ENCODE results near the gene DIS3L2. TPM values are rescaled to one million over a fixed set of nuclear protein-coding genes. Genes with fewer than 3 reads are reported as not detected.

DIS3L2 gene
- total and polyA plus RNA-seq, 2 of the 8 experiments (the other 6 are each of a cell fraction or from before 2014, with no cell fraction given): 11.5 to 21.6 TPM

DNA sequence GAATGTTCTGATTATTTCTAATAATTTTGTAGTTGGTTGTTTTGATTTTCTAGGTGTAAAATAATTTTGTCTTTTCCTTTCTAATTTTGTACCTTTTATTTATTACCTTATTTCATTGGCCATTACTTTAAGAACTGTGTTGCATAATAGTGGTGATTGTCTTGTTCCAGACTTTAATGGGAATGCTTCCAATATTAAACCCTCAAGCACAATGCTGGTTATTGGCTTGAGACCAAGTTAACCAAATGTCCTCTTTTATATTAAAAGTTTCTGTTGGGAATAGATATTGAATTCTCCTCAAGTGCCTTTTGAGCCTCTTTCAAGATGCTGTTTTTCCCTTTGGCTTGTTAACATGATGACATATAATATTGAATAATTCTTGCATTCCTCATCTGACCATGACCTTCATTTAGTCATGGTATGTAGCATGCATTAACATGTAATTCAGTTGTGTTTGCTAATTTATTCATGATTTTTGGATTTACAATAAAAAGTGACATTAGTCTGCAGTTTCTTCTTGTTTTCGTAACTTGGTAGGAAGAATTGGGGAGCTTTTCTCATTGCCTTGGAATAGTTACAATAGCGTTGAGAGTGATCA, 141.7 kb downstream of the DIS3L2 start:
- no peaks in the 10 kb centered on the region for H4K20me1 ChIP-seq (replicated peaks in 1 of 2; ENCODE audit: control insufficient read depth in 1 of 2, insufficient read depth in 2 of 2, low read length in 2 of 2)
- no peak overlapping the region for H4K5ac ChIP-seq (ENCODE audit: insufficient read length, low read depth, low read length)
- H3K79me1 ChIP-seq (ENCODE audit: low read depth, low read length): no peaks in the 10 kb centered on the region
- H3K9me3 ChIP-seq (ENCODE audit: insufficient read depth in 2 of 2, low read depth in 1 of 2, low read length in 1 of 2): no peaks in the 10 kb centered on the region
- H3K27ac ChIP-seq (ENCODE audit: low read depth, low read length): no peak overlapping the region
- no peak overlapping the region for H2BK20ac ChIP-seq (ENCODE audit: low read length)
- H2BK5ac ChIP-seq (ENCODE audit: low read depth, low read length): no peak overlapping the region
- H3K4me1 ChIP-seq (replicated peaks in 1 of 4; ENCODE audit: control insufficient read depth in 3 of 4, insufficient read depth in 4 of 4, low read length in 3 of 4): no peaks in the 10 kb centered on the region
- H3K27me3 ChIP-seq (replicated peaks in 1 of 4; ENCODE audit: control insufficient read depth in 3 of 4, extremely low read depth in 1 of 4, insufficient read depth in 3 of 4, low read length in 3 of 4): no peaks in the 10 kb centered on the region
- H2AK5ac ChIP-seq (ENCODE audit: low read depth, low read length): no peak overlapping the region
- DNase-seq (ENCODE audit: low read depth in 1 of 2, low spot score in 2 of 2): no peak
- TF ChIP-seq RBBP5 (IDR thresholded peaks at IDR 0.05; ENCODE audit: borderline replicate concordance, low read depth, low read length): no peak
- TF ChIP-seq CBX8 (IDR thresholded peaks at IDR 0.05; ENCODE audit: borderline replicate concordance, low read depth, low read length): no peak
- TF ChIP-seq, protein P1, sequence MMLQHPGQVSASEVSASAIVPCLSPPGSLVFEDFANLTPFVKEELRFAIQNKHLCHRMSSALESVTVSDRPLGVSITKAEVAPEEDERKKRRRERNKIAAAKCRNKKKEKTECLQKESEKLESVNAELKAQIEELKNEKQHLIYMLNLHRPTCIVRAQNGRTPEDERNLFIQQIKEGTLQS (IDR thresholded peaks at IDR 0.05; ENCODE audit: insufficient read depth, low read depth, low read length): no peak
- no peak for TF ChIP-seq JUN (IDR thresholded peaks at IDR 0.05; ENCODE audit: low read depth, low read length)
- TF ChIP-seq POLR2A (IDR thresholded peaks at IDR 0.05; ENCODE audit: control extremely low read depth in 1 of 2, low read depth in 2 of 2, low read length in 2 of 2): no peak
- no peak for TF ChIP-seq SP2 (IDR thresholded peaks at IDR 0.05; ENCODE audit: low read length)
- TF ChIP-seq GABPA (IDR thresholded peaks at IDR 0.05; ENCODE audit: borderline replicate concordance, insufficient read depth, low read length): no peak
- no peak for TF ChIP-seq YY1 (IDR thresholded peaks at IDR 0.05; ENCODE audit: low read depth, low read length)
- TF ChIP-seq SIN3A (conservative IDR thresholded peaks at IDR 0.05 in 1 of 2, IDR thresholded peaks at IDR 0.05 in 1 of 2; ENCODE audit: low read depth in 1 of 2, low read length in 2 of 2): no peak
- no peak for TF ChIP-seq TCF12 (IDR thresholded peaks at IDR 0.05; ENCODE audit: low read depth, low read length)
- TF ChIP-seq POU5F1 (IDR thresholded peaks at IDR 0.05; ENCODE audit: low read depth, low read length): no peak
- no peak overlapping the region for H2BK120ac ChIP-seq (replicated peaks; ENCODE audit: low read depth, low read length)
- ChIA-PET POLR2A (ENCODE audit: partially characterized antibody) (no interaction called here), CTCF (ENCODE audit: partially characterized antibody) (interaction anchor here (0.7 to 1.6 kb wide), 4 partner anchors 14 to 202 kb away, joined by 3 to 4 read pairs (median 4); no protein-coding TSS in a partner anchor)
- H3K9ac ChIP-seq (replicated peaks in 1 of 4; ENCODE audit: extremely low read depth in 1 of 4, low read depth in 3 of 4, low read length in 3 of 4): no peak overlapping the region
- no peak overlapping the region for H3K56ac ChIP-seq (replicated peaks; ENCODE audit: insufficient read length, low read depth, low read length)
- no peak overlapping the region for H2AFZ ChIP-seq (ENCODE audit: low read length)
- H3K23ac ChIP-seq (ENCODE audit: insufficient read length): no peak overlapping the region
- no peak overlapping the region for H3K18ac ChIP-seq (ENCODE audit: extremely low read depth, low read length)
- no peak for FAIRE-seq
- H3K4me3 ChIP-seq (ENCODE audit: extremely low read depth in 1 of 4, insufficient read depth in 2 of 4, low read depth in 3 of 4, low read length in 4 of 4): no peak overlapping the region
- no peak overlapping the region for H4K8ac ChIP-seq (ENCODE audit: extremely low read depth, insufficient read depth, low read length)
- no peak overlapping the region for H2BK15ac ChIP-seq (ENCODE audit: low read length)
- no peak overlapping the region for H3K4me2 ChIP-seq (ENCODE audit: insufficient read depth in 1 of 2, low read depth in 2 of 2, low read length in 2 of 2)
- H3K23me2 ChIP-seq (ENCODE audit: low read depth, low read length): no peaks in the 10 kb centered on the region
- H3K4ac ChIP-seq (replicated peaks; ENCODE audit: insufficient read length, low read depth, low read length): no peak overlapping the region
- no peak overlapping the region for H4K91ac ChIP-seq (replicated peaks; ENCODE audit: insufficient read length, low read length)
- no peak overlapping the region for H3K14ac ChIP-seq (ENCODE audit: insufficient read length)
- no peak overlapping the region for H2BK12ac ChIP-seq (ENCODE audit: low read depth, low read length)
- 95% methylated on average over 2 of the region's 2 CpGs; no CpG with 5 or more reads in 1 of the 2 experiments for WGBS, 2 experiments (ENCODE audit: extremely low coverage in 1 of 2, insufficient coverage in 1 of 2, insufficient read length in 1 of 2, insufficient replicate concordance in 2 of 2, low coverage in 1 of 2, low lambda C conversion rate in 2 of 2, missing lambda C conversion rate in 1 of 2)
- no peaks in the 10 kb centered on the region for H3K36me3 ChIP-seq (ENCODE audit: control insufficient read depth in 2 of 4, insufficient read depth in 4 of 4, low read length in 3 of 4)
- no peaks in the 10 kb centered on the region for H3K79me2 ChIP-seq (ENCODE audit: control insufficient read depth in 1 of 2, insufficient read depth in 2 of 2, low read length in 2 of 2)

All from H1 (cell line).